ENCODE measurements around the gene CSTF3.

DNA sequence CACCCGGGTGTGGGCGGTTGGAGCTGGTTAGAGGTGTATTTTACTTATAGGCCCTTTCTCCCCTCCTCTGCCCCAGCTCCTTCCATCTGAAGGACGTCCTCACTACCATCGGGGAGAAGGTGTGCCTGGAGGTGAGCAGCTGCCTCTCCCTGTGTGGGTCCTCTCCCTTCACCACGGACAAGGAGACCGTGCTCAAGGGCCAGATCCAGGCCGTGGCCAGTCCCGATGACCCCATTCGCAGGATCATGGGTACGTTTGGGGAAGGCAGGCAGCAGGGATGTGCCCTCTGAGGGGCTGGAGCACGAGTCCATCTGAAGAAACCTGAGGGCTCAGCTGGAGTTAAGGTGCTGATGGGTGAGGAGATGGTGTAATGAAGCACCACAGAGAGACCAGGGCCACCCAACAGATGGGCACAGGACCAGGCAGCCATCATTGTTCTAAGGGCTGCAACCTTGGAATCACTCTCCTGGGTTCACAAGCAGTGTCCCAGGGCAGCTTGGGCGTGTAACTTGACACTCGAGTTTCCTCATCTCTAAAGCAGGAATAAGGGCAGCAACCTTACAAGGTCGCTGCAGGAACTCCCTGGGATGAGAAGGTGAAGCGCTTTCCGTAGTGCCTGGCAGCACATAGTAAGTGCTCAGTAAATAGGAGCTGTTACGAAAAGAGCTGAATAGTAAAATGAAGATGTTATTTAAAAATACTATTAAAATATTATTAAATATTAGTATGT, 92.5 kb downstream of the CSTF3 start:
- TF ChIP-seq CTCF (conservative IDR thresholded peaks at IDR 0.05) (no peak), ZFX (IDR thresholded peaks at IDR 0.05) (no peak)

Data from C4-2B (cell line).